ENCODE results near the gene TSHZ2. TPM values are rescaled to one million over a fixed set of nuclear protein-coding genes. Genes with fewer than 3 reads are reported as not detected.

TSHZ2 gene
- total RNA-seq, 1 experiment from 2014 or later: 0.07 TPM

DNA sequence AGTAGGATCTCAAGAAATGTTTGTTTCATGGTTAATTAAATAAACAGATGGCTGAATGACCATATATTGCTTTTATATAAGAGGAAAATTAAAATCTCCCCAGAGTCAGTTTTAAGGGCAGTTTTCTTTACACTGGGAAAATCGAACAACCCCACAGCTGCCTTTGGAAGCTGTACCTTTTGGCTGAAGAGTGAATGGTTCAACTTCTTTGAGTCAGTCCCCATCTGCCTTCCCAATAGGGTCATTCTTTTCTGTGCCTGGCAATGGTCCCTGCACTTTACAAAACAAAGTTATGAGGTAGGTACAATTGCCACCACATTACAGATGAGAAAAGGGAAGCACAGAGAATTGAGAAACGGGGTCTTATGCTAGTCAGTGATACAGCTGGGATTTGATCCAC, 39.5 kb downstream of the TSHZ2 start:
- Histone ChIP-seq H3K4me1 (ENCODE audit: control insufficient read depth in 1 of 2, insufficient read depth in 2 of 2, low read length in 2 of 2) (no peaks in the 10 kb centered on the region), H3K9me3 (ENCODE audit: control insufficient read depth in 1 of 2, insufficient read depth in 1 of 2, low read depth in 1 of 2, low read length in 2 of 2) (no peaks in the 10 kb centered on the region), H3K4me3 (replicated peaks in 1 of 2; ENCODE audit: low read depth in 1 of 2, low read length in 2 of 2) (no peak overlapping the region), H4K20me1 (ENCODE audit: insufficient read depth) (no peaks in the 10 kb centered on the region), H3K27ac (ENCODE audit: low read depth, low read length) (no peak overlapping the region), H3K4me2 (ENCODE audit: low read length) (no peak overlapping the region), H3K27me3 (ENCODE audit: insufficient read depth, low read length) (no peaks in the 10 kb centered on the region), H3K36me3 (ENCODE audit: control insufficient read depth in 1 of 2, insufficient read depth in 2 of 2, low read length in 2 of 2) (no peaks in the 10 kb centered on the region), H3K9me2 (ENCODE audit: insufficient read depth) (no peaks in the 10 kb centered on the region), H3K79me2 (ENCODE audit: insufficient read depth, low read length) (no peaks in the 10 kb centered on the region), H2AFZ (ENCODE audit: low read depth, low read length, poor library complexity, severe bottlenecking) (no peak overlapping the region), H3K9ac (ENCODE audit: low read length) (no peak overlapping the region)
- TF ChIP-seq POLR2AphosphoS5 (IDR thresholded peaks at IDR 0.05; ENCODE audit: low read depth, low read length) (no peak), ZNF274 (IDR thresholded peaks at IDR 0.05; ENCODE audit: low read depth, low read length) (no peak), EGR1 (IDR thresholded peaks at IDR 0.05; ENCODE audit: low read depth) (no peak), RAD21 (IDR thresholded peaks at IDR 0.05; ENCODE audit: low read depth) (no peak), ELF1 (IDR thresholded peaks at IDR 0.05; ENCODE audit: borderline replicate concordance, low read depth) (no peak), TCF7L2 (IDR thresholded peaks at IDR 0.05; ENCODE audit: borderline replicate concordance, extremely low read depth, insufficient read depth, insufficient read length) (no peak), JUND (IDR thresholded peaks at IDR 0.05) (no peak), CBX3 (IDR thresholded peaks at IDR 0.05; ENCODE audit: low read depth) (no peak), EZH2 (IDR thresholded peaks at IDR 0.05) (no peak), POLR2A (IDR thresholded peaks at IDR 0.05; ENCODE audit: borderline replicate concordance, extremely low read depth, insufficient read depth, insufficient read length) (no peak)
- TF ChIP-seq, protein P1, sequence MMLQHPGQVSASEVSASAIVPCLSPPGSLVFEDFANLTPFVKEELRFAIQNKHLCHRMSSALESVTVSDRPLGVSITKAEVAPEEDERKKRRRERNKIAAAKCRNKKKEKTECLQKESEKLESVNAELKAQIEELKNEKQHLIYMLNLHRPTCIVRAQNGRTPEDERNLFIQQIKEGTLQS (IDR thresholded peaks at IDR 0.05): no peak
- TF ChIP-seq, protein P2, sequence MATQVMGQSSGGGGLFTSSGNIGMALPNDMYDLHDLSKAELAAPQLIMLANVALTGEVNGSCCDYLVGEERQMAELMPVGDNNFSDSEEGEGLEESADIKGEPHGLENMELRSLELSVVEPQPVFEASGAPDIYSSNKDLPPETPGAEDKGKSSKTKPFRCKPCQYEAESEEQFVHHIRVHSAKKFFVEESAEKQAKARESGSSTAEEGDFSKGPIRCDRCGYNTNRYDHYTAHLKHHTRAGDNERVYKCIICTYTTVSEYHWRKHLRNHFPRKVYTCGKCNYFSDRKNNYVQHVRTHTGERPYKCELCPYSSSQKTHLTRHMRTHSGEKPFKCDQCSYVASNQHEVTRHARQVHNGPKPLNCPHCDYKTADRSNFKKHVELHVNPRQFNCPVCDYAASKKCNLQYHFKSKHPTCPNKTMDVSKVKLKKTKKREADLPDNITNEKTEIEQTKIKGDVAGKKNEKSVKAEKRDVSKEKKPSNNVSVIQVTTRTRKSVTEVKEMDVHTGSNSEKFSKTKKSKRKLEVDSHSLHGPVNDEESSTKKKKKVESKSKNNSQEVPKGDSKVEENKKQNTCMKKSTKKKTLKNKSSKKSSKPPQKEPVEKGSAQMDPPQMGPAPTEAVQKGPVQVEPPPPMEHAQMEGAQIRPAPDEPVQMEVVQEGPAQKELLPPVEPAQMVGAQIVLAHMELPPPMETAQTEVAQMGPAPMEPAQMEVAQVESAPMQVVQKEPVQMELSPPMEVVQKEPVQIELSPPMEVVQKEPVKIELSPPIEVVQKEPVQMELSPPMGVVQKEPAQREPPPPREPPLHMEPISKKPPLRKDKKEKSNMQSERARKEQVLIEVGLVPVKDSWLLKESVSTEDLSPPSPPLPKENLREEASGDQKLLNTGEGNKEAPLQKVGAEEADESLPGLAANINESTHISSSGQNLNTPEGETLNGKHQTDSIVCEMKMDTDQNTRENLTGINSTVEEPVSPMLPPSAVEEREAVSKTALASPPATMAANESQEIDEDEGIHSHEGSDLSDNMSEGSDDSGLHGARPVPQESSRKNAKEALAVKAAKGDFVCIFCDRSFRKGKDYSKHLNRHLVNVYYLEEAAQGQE (IDR thresholded peaks at IDR 0.05; ENCODE audit: low read depth): no peak
- TF ChIP-seq, protein P3, sequence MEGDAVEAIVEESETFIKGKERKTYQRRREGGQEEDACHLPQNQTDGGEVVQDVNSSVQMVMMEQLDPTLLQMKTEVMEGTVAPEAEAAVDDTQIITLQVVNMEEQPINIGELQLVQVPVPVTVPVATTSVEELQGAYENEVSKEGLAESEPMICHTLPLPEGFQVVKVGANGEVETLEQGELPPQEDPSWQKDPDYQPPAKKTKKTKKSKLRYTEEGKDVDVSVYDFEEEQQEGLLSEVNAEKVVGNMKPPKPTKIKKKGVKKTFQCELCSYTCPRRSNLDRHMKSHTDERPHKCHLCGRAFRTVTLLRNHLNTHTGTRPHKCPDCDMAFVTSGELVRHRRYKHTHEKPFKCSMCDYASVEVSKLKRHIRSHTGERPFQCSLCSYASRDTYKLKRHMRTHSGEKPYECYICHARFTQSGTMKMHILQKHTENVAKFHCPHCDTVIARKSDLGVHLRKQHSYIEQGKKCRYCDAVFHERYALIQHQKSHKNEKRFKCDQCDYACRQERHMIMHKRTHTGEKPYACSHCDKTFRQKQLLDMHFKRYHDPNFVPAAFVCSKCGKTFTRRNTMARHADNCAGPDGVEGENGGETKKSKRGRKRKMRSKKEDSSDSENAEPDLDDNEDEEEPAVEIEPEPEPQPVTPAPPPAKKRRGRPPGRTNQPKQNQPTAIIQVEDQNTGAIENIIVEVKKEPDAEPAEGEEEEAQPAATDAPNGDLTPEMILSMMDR (IDR thresholded peaks at IDR 0.05 in 2 of 3, conservative IDR thresholded peaks at IDR 0.05 in 1 of 3; ENCODE audit: borderline replicate concordance in 1 of 3, insufficient read depth in 1 of 3, low read depth in 2 of 3, low read length in 2 of 3): no peak
- TF ChIP-seq, protein P4, sequence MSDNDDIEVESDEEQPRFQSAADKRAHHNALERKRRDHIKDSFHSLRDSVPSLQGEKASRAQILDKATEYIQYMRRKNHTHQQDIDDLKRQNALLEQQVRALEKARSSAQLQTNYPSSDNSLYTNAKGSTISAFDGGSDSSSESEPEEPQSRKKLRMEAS (IDR thresholded peaks at IDR 0.05): no peak
- BruUV-seq (replicated peaks): no TSS peak
- DNase-seq (ENCODE audit: low read depth, low spot score) (no peak), ATAC-seq (no peak)
- intact Hi-C loops (cut with micrococcal nuclease): no loop called here
- POLR2A ChIA-PET: no interaction called here
- CTCF ChIA-PET: no interaction called here
- RAD21 ChIA-PET (ENCODE audit: low non-redundant PET in 1 of 2, low total read pairs in 2 of 2, uncharacterized antibody in 2 of 2, unreplicated experiment in 2 of 2): no interaction called here

Data from HCT116 (cell line).